ENCODE measurements around the gene SLC5A12.

SLC5A12 gene

DNA sequence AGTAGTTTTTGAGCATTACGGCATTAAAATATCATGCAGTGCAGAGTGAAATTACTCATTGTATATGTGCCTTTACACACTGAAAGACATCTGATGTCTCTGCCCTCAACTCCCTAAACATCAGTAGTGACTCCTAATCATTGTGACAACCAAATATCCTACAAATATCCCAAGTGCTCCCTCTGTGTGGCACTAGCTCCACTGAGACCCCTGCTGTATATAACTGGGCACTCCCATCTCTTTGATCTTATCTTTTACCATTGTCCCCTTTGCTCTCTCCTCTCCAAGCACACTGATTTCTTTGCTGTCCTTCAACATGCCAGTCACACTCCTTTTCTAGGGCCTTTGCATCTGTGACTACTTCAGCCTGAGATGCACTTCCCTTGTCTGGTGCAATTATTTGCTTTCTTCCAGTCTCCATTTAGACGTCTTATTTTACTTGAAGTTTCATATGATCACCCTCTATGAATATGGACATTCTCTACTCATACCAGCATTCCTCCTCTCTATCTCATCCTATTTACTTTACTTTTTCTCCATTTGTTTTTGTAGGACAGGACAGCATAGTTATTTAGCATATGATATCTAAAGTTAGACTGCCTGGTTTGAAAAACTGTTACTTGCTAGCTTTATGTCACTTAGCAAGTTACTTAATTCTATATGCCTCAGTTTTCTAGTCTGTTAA lies 2.4 kb downstream of the SLC5A12 start:
- no peak for DNase-seq (ENCODE audit: low spot score)

DNA sequence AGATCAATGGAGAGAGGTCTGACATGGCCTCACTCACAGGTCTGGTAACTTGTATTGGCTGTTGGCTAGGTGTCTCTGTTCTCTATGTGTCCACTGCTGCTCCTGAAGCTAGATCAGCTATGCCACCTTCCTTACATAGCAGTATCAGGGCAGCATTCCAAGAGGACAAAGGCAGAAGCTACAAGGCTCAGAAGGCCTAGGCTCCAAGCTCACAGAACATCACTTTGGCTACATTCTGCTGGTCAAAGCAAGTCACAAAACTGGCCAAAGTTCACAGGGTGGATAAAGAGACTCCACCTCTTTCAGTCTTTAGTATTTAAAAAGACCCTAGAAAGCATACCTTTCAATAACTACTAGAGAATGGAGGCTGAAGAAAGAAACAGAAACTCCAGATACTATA lies 4.1 kb downstream of the SLC5A12 start:
- no peak for DNase-seq (ENCODE audit: low spot score)

GRCh38 chr11:26715133-26715532 lies 6.7 kb downstream of the SLC5A12 start:
- DNase-seq (ENCODE audit: low spot score): no peak

- DNase-seq (ENCODE audit: low spot score): no peak
These were observed 9.4 kb downstream of the SLC5A12 start for GRCh38 chr11:26712497-26712896.

DNA sequence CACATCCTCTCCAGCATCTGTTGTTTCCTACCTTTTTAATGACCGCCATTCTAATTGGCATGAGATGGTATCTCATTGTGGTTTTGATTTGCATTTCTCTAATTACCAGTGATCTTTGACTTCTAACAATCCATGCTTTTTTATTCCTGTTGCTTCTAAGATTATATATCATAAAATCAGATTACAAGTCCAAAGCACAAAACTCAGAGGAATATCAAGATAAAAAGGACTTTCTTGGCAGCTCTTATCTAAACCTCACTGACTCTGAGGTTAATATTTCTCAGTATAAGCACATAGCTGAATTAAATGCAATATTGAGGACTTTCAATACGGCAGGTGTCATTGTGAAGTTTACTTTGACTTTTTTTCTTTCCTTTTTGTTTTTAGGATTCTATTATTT lies 11.4 kb downstream of the SLC5A12 start:
- DNase-seq (ENCODE audit: low spot score): no peak

GRCh38 chr11:26708736-26709456 lies 13.0 kb downstream of the SLC5A12 start:
- DNase-seq (ENCODE audit: low spot score): no peak

- no peak for DNase-seq (ENCODE audit: low spot score)
These were observed 15.7 kb downstream of the SLC5A12 start for GRCh38 chr11:26706181-26706580.

- no peak for DNase-seq (ENCODE audit: low spot score)
These were observed 17.6 kb downstream of the SLC5A12 start for GRCh38 chr11:26704249-26704648.

- DNase-seq (ENCODE audit: low spot score): no peak
These were observed 18.3 kb downstream of the SLC5A12 start for GRCh38 chr11:26703411-26704191.

- DNase-seq (ENCODE audit: low spot score): no peak
These were observed 19.5 kb downstream of the SLC5A12 start for GRCh38 chr11:26702406-26702805.

DNA sequence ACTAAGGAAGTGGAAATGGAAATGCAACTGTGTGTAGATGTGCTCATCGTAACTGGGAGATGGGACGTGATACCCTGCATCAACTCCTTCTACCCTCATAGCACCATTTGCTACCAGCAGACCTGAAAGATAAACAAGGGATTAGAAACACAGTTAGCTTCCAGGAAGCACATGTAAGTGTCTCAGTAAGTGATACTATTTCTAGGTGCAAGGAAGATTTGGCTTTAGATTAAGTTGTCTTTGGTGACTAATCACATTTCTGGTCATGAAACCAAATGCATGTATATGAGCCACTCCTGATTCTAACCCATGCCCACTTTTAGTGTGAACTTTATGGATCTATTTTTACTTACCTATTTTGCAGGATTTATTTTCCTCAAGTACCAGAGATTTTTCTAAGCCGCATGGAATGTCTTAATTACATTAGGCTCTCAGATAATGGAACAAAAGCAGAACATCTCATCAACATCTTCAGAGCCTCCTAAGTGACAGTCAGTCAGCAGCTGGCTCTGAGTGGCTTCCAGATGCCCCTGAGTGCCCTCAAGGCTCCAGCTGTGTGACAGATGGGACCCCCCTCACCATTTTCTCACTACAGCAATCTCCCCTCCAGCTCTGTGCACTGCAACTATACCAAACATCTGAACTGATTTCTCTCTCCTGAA lies 21.2 kb downstream of the SLC5A12 start:
- DNase-seq (ENCODE audit: low spot score): no peak

GRCh38 chr11:26698224-26698623 lies 23.6 kb downstream of the SLC5A12 start:
- no peak for DNase-seq (ENCODE audit: low spot score)

DNA sequence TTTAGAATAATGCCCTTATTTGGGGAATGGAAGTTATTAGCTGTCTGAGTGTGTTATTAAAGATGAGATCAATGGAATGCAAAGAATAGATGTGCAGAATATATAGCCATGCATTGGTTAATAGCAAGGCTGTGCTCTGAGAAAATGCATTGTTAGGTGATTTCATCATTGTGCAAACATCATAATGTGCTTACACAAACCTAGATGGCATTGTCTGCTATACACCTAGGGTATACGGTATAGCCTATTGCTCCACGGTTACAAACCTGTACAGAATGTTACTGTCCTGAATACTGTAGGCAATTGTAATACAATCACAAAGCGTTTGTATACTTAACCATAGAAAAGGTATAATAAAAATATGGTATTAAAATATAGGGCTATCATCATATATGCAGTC lies 25.5 kb downstream of the SLC5A12 start:
- no peak for DNase-seq (ENCODE audit: low spot score)

- DNase-seq (ENCODE audit: low spot score): no peak
These were observed 33.2 kb downstream of the SLC5A12 start for GRCh38 chr11:26688701-26689100.

DNA sequence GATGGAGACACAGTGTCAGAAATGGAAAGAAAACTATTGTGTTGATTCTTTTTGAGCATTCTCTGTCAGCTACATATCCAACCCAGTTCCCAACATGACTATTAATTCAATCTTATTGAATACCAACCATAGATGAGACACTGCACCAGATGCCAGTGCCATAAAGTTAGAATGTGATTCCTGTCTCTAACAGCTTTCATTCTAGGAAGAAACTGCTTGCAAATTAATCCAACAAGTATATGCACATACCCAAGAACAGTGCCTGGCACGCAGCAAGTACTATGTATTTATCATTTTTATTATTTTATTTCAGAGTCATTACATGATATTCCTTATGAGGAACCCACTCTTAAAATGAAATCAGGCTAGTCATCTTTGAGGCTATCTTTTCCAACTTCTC lies 34.5 kb downstream of the SLC5A12 start:
- DNase-seq (ENCODE audit: low spot score): no peak

- DNase-seq (ENCODE audit: low spot score): no peak
These were observed 44.3 kb downstream of the SLC5A12 start for GRCh38 chr11:26677566-26677965.

DNA sequence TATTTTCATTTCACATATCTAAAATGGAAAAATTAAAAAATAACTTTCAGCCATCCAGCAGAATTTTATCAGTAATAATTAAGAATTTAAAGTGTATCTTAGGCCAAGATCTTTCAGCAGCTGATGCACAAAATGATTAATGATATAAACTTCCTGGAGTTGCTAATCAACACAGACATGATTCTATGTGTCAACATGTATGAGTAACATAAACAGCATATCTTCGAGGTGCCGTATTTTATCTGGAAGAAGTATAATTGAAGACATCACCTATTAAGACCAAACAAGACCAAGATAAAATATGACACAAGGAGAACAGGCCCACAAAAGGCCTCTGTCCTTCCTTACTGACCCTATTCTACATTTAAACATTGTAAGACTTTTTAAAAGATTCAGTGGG lies 45.2 kb downstream of the SLC5A12 start:
- DNase-seq (ENCODE audit: low spot score): no peak

GRCh38 chr11:26675233-26675928 lies 46.5 kb downstream of the SLC5A12 start:
- no peak for DNase-seq (ENCODE audit: low spot score)

GRCh38 chr11:26665946-26666345 lies 55.9 kb downstream of the SLC5A12 start:
- DNase-seq (ENCODE audit: low spot score): no peak

DNA sequence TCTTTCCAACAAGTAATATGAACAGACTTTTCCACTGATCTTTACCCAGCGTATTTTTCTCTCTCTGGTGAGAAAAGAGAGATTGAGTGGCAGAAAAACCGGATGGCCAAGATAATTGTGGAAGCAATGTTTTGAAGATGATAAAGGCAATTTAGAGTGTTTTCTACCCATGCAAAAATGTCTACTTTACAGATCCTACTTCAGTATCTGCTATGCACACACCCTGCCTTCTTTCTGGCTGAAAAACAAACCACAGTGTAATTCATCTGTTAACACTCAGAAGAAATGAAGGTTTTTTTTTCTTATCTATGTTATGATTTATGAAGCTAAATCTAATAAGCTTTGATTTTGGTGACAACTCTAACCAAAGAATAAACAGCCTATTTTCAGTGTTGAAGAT lies 56.8 kb downstream of the SLC5A12 start:
- no peak for DNase-seq (ENCODE audit: low spot score)

GRCh38 chr11:26662916-26663315 lies 58.9 kb downstream of the SLC5A12 start:
- no peak for DNase-seq (ENCODE audit: low spot score)

DNA sequence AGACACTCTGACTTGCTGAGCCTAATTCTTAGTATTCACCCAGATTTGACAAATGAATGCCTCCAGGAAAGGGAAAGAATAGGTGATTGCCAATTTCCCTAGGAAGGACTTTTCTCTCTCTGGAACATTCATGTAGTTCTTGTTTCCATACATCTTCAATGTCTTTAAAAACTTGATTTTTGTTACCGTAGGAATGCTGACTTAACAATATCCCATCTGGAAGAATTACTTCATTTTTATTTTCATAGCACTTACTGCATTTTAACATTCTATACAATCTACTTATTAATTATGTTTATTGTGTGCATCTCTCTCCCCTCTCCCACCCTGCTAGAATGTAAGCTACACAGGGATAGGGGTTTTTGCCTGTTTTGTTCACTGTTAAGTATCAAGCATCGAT lies 66.6 kb downstream of the SLC5A12 start:
- no peak for DNase-seq (ENCODE audit: low spot score)
